Mesodermal cell (in vitro differentiated cells): ENCODE results near the gene SULF2.

Experiments
- H3K27ac ChIP-seq: 2 replicates; pipeline ENCODE4 v1.7.0; 2013; ENCODE audit warnings: mild to moderate bottlenecking, low read depth, low read length, moderate library complexity; ENCODE audit not compliant: severe bottlenecking
- H3K36me3 ChIP-seq: 2 replicates; pipeline ENCODE4 v1.7.1; 2013; ENCODE audit warnings: mild to moderate bottlenecking, low read length, moderate library complexity; ENCODE audit not compliant: control insufficient read depth, insufficient read depth
- H3K4me1 ChIP-seq: one replicate; pipeline ENCODE4 v1.7.1; 2013; ENCODE audit warnings: mild to moderate bottlenecking, low read length; ENCODE audit not compliant: insufficient read depth, control insufficient read depth, poor library complexity, severe bottlenecking
- H3K4me3 ChIP-seq: 2 replicates; pipeline ENCODE4 v1.7.0; 2013; ENCODE audit warnings: low read length, control low read depth, mild to moderate bottlenecking; ENCODE audit not compliant: insufficient read depth, poor library complexity, severe bottlenecking; ENCODE audit errors: extremely low read depth
- H3K9me3 ChIP-seq: 2 replicates; pipeline ENCODE4 v1.7.1; 2013; ENCODE audit warnings: mild to moderate bottlenecking, low read length, moderate library complexity; ENCODE audit not compliant: control insufficient read depth
- WGBS, 2 experiments: methylation state at CpG; one replicate each; pipeline ENCODE4 v1.1.5; 2013; ENCODE audit warnings: missing lambda C conversion rate in 2 of 2; ENCODE audit not compliant: insufficient coverage in 2 of 2; 5-methylcytosine and 5-hydroxymethylcytosine counted together

Gene SULF2

DNA sequence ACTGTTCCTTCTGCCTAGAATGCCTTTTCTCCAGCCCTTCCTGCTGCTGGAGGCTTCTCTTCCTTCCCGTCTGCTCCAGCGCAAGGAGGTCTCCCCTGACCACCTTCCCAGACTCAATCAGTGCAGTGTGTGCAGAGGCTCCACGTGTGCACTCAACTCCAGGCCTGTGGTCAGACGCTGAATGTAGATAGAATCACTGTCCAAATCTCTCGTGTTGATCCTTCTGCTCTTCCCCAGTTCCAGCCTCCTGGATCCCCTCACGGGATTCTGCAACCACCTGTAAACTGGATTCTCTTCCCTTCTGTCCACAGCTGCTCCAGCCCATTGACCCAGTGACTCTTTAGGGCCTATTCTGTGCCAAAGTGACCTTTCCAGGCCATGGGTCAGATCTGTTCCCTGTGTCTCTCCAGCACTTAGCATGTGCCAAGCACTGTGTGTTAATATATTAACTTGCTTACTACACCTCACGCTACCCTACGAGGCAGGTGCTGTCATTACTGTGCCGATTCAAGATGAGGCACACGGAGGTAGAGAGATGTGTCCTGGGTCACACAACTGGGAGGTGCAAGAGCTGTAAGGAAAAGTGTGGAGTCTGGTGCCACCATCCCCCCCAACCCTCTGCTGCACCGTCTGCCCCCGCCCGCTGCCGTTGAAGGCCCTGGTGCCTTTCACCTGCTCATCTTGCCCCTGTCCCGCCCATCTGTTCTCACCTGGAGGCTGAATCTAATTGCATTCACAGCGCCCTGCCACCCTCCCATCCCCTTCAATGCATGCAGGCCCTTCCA, 112.2 kb downstream of the SULF2 start:
- Histone ChIP-seq H3K4me3 (no peak overlapping the region), H3K27ac (no peak overlapping the region), H3K36me3 (peaks cover 37% of the 10 kb centered on the region), H3K9me3 (no peaks in the 10 kb centered on the region), H3K4me1 (no peaks in the 10 kb centered on the region)
- WGBS, 2 experiments: 92% methylated on average over 12 to 15 of the region's 16 CpGs

DNA sequence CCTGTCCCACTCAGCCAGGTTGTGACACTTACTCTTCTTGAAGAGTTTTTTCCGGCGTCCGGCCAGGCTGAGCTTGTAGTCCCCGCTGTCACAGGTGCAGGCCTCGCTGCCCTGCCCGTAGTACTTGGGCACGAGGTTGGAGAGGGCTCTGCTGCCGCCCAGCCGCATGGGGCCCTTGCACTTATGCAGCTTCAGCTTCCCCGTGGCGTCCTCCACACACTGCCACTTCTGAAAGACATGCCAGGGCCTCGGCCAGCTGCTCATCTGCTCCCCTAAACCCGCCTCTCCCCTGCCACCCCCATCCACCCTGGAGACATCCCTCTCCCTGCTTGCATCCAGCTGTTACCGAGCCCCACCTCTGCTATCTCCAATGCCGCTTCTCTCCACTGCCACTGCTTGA, 113.1 kb downstream of the SULF2 start:
- Histone ChIP-seq H3K4me1 (no peaks in the 10 kb centered on the region), H3K27ac (no peak overlapping the region), H3K36me3 (peaks cover 34% of the 10 kb centered on the region), H3K4me3 (no peak overlapping the region), H3K9me3 (no peaks in the 10 kb centered on the region)
- WGBS, 2 experiments: 93 to 95% methylated on average over 14 to 15 of the region's 15 CpGs

DNA sequence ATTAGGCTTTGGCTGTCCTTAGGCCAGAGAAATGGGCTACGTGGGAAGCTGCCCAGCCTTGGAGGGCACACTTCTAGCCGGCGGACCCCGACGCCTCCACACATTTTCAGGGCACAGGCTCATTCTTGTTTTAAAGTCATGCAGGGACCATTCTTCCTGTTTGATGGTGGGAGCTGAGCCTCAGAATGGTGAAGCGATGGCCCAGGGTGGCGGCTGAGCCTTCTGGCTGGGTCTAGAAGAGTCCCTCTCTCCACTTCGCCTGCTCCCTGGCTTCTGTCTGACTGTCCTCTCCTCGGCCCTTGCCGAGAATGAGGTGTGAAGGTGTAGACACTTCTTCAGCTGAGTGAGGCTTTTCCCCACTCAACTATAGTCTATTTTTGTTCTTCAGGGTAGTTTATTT, 114.4 kb downstream of the SULF2 start:
- Histone ChIP-seq H3K27ac (no peak overlapping the region), H3K4me3 (no peak overlapping the region), H3K36me3 (peaks cover 35% of the 10 kb centered on the region), H3K4me1 (no peaks in the 10 kb centered on the region), H3K9me3 (no peaks in the 10 kb centered on the region)
- WGBS, 2 experiments: 95 to 96% methylated on average over 7 of the region's 10 CpGs

DNA sequence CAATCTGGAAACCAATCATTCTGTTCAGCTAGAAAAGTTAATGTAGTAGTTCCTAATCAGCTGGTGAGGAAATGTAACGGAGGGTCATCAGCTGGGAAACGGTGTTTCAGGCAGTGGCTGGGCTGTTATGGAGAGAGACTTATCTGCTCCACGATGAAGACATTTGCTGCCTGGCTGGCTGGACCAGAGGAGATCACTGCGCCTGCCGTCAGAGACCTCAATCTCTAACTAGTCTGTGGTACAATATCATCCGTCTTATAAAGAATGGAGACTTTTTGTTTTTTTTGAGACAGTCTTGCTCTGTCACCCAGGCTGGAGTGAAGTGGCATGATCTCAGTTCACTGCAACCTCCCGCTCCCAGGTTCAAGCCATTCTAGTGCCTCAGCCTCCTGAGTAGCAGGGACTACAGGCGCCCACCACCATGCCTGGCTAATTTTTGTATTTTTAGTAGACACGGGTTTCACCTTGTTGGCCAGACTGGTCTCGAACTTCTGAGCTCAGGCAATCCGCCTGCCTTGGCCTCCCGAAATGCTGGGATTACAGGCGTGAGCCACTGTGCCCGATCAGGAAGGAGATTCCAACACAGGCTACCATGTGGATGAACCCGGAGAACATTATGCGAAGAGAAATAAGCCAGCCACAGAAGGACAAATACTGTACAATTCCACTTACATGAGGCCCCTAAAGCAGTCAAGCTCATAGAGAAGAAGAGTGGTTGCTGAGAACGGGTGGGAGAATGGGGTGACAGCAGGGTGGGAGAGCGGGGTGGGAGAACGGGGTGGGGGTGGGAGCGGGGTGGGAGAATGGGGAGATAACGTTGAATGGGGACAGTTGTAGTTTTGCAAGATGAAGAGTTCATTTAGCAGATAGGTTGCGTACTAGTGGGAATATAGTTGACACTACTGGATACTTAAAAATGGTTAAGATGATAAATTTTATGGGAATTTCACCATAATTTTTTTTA, 115.1 kb downstream of the SULF2 start:
- Histone ChIP-seq H3K27ac (no peak overlapping the region), H3K4me1 (peaks cover 6% of the 10 kb centered on the region), H3K9me3 (no peaks in the 10 kb centered on the region), H3K4me3 (no peak overlapping the region), H3K36me3 (peaks cover 35% of the 10 kb centered on the region)
- WGBS, 2 experiments: 94% methylated on average over 12 to 15 of the region's 22 CpGs

DNA sequence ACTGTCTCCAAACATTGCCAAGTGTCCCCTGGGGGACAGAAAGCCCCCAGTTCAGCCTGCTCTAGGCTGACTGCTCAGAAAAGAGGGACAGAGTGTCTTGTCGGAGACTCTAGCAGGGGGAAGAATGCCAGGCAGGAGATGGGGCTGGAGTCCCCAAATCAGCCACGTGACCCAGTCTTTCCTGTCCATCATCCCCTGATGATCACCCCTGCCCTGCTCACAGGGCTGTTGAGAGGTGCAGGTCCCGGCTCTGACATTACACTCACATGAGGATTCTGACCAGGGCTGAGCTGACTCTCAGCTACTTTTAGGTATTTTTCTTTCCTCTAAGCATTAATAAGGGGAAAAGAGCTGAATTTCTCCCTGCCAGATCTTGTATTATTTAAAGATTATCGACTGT, 115.8 kb downstream of the SULF2 start:
- Histone ChIP-seq H3K36me3 (peaks cover 39% of the 10 kb centered on the region), H3K27ac (no peak overlapping the region), H3K4me1 (peaks cover 9% of the 10 kb centered on the region), H3K9me3 (no peaks in the 10 kb centered on the region), H3K4me3 (no peak overlapping the region)
- 95 to 100% methylated on average over 2 to 3 of the region's 4 CpGs for WGBS, 2 experiments

DNA sequence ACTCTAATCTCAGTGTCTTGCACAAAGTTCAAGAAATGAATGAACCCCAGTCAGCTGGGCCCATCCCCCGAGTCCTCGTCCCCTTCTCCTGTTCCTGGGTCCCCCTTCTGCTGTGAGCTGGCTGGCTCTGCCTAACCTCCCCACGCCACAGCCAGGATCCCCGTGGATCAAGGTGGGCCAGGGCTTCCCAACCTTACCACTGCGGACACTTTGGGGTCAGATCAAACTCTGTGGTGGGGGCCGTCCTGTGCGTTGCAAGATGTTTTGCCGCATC, 116.2 kb downstream of the SULF2 start:
- peaks cover 9% of the 10 kb centered on the region for H3K4me1 ChIP-seq
- H3K27ac ChIP-seq: no peak overlapping the region
- H3K4me3 ChIP-seq: no peak overlapping the region
- WGBS, 2 experiments: 94 to 95% methylated on average over 5 to 8 of the region's 8 CpGs
- peaks cover 39% of the 10 kb centered on the region for H3K36me3 ChIP-seq
- no peaks in the 10 kb centered on the region for H3K9me3 ChIP-seq

DNA sequence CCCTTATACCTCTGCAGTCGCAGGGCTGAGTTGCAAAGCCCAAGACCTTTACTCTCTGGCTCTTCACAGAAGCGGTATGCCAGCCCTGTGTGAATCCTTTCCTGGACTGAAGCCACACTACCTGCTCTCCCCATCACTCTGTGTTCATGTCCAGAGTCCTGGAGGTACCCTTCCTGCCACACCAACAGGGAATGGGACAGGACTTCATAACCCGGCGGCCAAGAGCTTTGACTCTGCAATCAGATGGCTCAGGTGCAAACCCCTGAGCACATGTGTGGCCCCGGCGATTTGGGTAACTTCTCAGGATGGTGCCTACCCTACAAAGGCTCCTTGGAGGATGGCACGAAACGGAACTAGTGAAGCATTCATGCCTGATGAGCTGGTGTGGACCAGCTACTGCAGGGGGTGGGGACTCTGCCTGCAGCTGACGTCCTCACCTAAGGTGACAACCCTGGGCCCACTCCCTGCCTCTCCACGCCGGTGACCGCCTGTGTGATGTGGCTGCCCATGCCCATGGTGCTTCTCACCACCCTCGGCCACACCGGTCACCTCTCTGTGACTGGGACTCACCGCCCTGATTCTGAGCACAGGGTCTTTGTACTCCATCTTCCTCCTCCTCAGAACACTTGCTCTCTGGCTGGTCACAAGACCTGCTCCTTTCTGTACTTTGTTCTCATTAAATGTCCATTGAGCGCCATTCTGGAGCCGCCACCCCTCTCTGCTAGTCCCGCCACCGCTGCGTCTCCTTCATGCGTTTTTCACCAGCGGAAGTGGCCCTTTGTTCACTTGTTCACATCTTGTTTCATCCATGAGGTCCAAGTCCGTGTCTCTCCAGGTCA, 116.7 kb downstream of the SULF2 start:
- H3K27ac ChIP-seq: no peak overlapping the region
- no peak overlapping the region for H3K4me3 ChIP-seq
- H3K9me3 ChIP-seq: no peaks in the 10 kb centered on the region
- 95% methylated on average over 23 of the region's 23 CpGs for WGBS, 2 experiments
- peaks cover 9% of the 10 kb centered on the region for H3K4me1 ChIP-seq
- peaks cover 39% of the 10 kb centered on the region for H3K36me3 ChIP-seq

DNA sequence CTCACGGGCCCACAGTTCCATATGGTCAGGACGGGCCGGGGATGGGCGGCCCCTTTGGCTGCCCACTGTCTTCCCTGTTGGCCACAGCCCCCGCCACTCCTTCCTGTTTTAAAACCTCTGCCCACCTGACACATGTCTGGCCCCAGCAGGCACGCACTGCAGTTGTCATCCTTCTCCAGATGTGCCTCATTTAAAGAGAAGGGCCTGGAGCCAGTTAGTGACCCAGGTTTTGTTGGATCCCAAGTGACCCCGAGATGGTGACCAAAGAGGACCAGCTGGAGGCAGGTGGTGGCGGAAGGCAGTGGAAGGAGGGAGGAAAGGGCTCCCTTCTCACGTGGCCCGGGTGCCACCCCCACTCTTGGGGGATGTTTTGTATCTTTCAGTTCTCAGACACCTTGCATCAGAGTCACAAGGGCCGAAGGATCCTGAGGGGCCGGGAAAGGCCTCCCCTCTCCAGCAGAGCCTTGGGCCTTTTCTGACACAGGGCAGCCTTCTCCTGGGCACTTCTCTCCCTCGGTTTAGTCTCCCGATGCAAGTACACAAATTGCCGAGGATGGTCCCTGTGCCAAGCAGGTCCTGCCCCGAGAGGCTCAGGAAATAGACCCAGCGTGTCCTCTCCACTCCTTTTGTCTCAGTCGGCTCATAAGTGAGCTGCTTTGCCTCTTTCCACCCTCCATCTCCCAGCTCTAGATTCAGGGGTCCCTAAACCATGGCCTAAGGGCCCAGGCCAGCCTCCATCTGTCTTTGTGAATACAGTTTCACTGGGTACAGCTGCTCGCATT, 117.6 kb downstream of the SULF2 start:
- WGBS, 2 experiments: 94 to 96% methylated on average over 14 to 18 of the region's 19 CpGs
- Histone ChIP-seq H3K4me3 (no peak overlapping the region), H3K9me3 (no peaks in the 10 kb centered on the region), H3K27ac (no peak overlapping the region), H3K36me3 (peaks cover 44% of the 10 kb centered on the region), H3K4me1 (peaks cover 9% of the 10 kb centered on the region)

DNA sequence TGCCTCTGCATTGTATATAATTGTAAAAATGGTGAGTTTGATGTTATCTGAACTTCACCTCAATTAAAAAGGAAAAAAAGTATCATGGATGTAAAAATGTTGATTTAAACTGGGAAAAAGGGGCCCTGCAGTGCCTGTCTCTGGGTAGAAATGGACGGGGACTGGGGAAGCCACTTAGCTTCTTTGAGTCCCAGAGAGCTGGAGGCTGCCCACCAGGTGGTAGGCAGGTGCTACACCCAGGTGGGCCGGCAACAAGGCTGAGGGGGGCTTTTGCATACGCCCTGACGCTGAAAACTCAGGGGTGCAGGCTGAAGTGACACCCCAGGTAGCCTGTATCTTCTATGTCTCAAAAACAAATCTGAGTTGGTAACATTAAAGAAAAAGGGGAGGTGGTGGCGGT, 118.2 kb downstream of the SULF2 start:
- Histone ChIP-seq H3K9me3 (no peaks in the 10 kb centered on the region), H3K4me1 (peaks cover 9% of the 10 kb centered on the region), H3K4me3 (no peak overlapping the region), H3K27ac (no peak overlapping the region), H3K36me3 (peaks cover 49% of the 10 kb centered on the region)
- 87 to 93% methylated on average over 2 to 5 of the region's 5 CpGs for WGBS, 2 experiments

DNA sequence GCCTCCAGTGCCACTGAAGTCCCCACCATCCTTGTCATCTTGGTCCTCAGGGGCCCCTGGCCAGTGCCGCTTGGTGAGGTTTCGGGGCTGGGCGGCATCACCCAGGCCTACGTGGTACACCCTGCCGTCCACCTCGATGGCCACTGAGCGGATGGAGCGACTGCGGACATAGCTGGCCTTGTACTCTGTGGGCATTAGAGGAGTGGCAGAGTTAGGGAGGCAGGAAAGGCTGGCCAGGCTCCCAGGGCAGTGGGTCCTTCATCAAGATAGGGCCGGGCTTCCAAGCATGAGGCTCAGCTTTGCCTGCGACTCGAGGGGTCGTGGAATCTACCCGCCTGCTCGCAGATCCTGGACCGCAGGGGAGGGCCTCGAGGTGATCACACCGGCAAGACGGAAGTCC, 119.0 kb downstream of the SULF2 start:
- Histone ChIP-seq H3K4me3 (no peak overlapping the region), H3K27ac (no peak overlapping the region), H3K36me3 (peaks cover 50% of the 10 kb centered on the region), H3K4me1 (peaks cover 9% of the 10 kb centered on the region), H3K9me3 (no peaks in the 10 kb centered on the region)
- WGBS, 2 experiments: 94 to 95% methylated on average over 19 of the region's 19 CpGs
